Measurements from ENCODE around the gene PPM1A.

DNA sequence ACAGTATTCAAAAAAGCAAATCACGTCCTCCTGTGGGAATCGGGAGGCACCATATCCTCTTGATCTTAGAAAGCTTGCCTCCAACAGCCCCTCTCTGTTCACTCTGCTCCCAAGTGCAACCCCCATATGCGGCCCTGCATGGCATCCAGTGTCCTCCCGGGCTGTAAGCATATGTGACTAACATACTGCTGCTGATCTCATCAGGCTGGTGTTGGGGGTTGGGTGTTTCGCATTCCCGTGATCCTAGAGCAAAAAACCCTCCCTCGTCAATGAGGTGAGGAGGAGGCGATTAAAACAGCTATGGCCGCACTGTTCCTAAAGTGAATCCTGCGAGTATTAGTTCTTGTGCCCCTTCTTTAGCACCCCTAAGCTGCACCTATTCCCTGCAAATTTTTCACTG, 28.1 kb upstream of the PPM1A start:
- TF ChIP-seq, protein P1, sequence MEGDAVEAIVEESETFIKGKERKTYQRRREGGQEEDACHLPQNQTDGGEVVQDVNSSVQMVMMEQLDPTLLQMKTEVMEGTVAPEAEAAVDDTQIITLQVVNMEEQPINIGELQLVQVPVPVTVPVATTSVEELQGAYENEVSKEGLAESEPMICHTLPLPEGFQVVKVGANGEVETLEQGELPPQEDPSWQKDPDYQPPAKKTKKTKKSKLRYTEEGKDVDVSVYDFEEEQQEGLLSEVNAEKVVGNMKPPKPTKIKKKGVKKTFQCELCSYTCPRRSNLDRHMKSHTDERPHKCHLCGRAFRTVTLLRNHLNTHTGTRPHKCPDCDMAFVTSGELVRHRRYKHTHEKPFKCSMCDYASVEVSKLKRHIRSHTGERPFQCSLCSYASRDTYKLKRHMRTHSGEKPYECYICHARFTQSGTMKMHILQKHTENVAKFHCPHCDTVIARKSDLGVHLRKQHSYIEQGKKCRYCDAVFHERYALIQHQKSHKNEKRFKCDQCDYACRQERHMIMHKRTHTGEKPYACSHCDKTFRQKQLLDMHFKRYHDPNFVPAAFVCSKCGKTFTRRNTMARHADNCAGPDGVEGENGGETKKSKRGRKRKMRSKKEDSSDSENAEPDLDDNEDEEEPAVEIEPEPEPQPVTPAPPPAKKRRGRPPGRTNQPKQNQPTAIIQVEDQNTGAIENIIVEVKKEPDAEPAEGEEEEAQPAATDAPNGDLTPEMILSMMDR (IDR thresholded peaks at IDR 0.05) = no peak
- no peak for TF ChIP-seq SMC3 (IDR thresholded peaks at IDR 0.05)
- TF ChIP-seq RAD21 (conservative IDR thresholded peaks at IDR 0.05 in 1 of 2, IDR thresholded peaks at IDR 0.05 in 1 of 2) = no peak
- no peak for TF ChIP-seq CBX2 (IDR thresholded peaks at IDR 0.05; ENCODE audit: borderline replicate concordance, low read depth)
- no peak for TF ChIP-seq POLR2A (IDR thresholded peaks at IDR 0.05; ENCODE audit: low read length)
- TF ChIP-seq RCOR1 (IDR thresholded peaks at IDR 0.05; ENCODE audit: low read depth, low read length) = no peak
- TF ChIP-seq, protein P2, sequence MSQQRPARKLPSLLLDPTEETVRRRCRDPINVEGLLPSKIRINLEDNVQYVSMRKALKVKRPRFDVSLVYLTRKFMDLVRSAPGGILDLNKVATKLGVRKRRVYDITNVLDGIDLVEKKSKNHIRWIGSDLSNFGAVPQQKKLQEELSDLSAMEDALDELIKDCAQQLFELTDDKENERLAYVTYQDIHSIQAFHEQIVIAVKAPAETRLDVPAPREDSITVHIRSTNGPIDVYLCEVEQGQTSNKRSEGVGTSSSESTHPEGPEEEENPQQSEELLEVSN (IDR thresholded peaks at IDR 0.05; ENCODE audit: borderline replicate concordance, low read depth) = no peak
- TF ChIP-seq, protein P3, sequence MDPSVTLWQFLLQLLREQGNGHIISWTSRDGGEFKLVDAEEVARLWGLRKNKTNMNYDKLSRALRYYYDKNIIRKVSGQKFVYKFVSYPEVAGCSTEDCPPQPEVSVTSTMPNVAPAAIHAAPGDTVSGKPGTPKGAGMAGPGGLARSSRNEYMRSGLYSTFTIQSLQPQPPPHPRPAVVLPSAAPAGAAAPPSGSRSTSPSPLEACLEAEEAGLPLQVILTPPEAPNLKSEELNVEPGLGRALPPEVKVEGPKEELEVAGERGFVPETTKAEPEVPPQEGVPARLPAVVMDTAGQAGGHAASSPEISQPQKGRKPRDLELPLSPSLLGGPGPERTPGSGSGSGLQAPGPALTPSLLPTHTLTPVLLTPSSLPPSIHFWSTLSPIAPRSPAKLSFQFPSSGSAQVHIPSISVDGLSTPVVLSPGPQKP (IDR thresholded peaks at IDR 0.05; ENCODE audit: low read depth, low read length) = no peak

All from A549 (cell line).